Endothelial cell of umbilical vein (primary cell): Measurements from ENCODE around the gene LRRN4CL. TPM values are rescaled to one million over a fixed set of nuclear protein-coding genes. Genes with fewer than 3 reads are reported as not detected.
"Not testable (repeated sequence)": the region's sequence is repeated elsewhere in the genome, so short reads cannot be mapped to it uniquely, and the experiment has no call there.

Experiments used
- BruUV-seq: library from RNA; stranded (reverse); fragments of 400-500 nt; replicated peaks from 2 replicates; lab custom pipeline; 2021; lab: Mats Ljungman, UMichigan
- CTCF ChIA-PET: fragments of 300-600, 350-600 bp; sonication (Branson Sonifier 250); formaldehyde crosslinking; loops from one replicate; lab custom pipeline; 2021; ENCODE audit warnings: antibody characterized with exemption, inconsistent platforms; lab: Charles Lee
- POLR2A ChIA-PET: fragments of 300-600, 350-600 bp; sonication (Branson Sonifier 250); formaldehyde crosslinking; loops from one replicate; lab custom pipeline; 2021; ENCODE audit warnings: antibody characterized with exemption, inconsistent platforms; lab: Charles Lee
- DNase-seq: peaks from one replicate; pipeline ENCODE4 v3.0.0-alpha.2; 2011; ENCODE audit warnings: low read depth, low spot score
- FAIRE-seq: peaks from 2 replicates; lab custom pipeline; 2011; peaks lifted over from hg19 to GRCh38; lab: Jason Lieb, UNC
- H2AFZ ChIP-seq: 2 replicates; pipeline ENCODE4 v1.6.0; 2012; ENCODE audit warnings: low read depth, low read length, control low read depth, inconsistent platforms
- H3K27ac ChIP-seq: 2 replicates; pipeline ENCODE4 v1.5.1; 2011; ENCODE audit warnings: low read depth, mild to moderate bottlenecking, control low read depth, low read length, moderate library complexity; ENCODE audit not compliant: insufficient read depth
- H3K27me3 ChIP-seq, 2 experiments: 2 replicates each; pipeline versions ENCODE4 v1.6.0 to v1.6.1; 2011; ENCODE audit warnings: low read length in 2 of 2, mixed read lengths in 1 of 2; ENCODE audit not compliant: control insufficient read depth in 2 of 2, insufficient read depth in 2 of 2
- H3K36me3 ChIP-seq, 2 experiments: 2 replicates in 1 of 2; 3 replicates in 1 of 2; pipeline ENCODE4 v1.5.1; 2011; ENCODE audit warnings: low read length in 2 of 2, mild to moderate bottlenecking in 1 of 2, moderate library complexity in 1 of 2; ENCODE audit not compliant: control insufficient read depth in 2 of 2, insufficient read depth in 2 of 2; ENCODE audit errors: extremely low read depth in 1 of 2
- H3K4me1 ChIP-seq: 3 replicates; pipeline ENCODE4 v1.5.1; 2011; ENCODE audit warnings: mild to moderate bottlenecking, low read length; ENCODE audit not compliant: control insufficient read depth, insufficient read depth; ENCODE audit errors: extremely low read depth
- H3K4me2 ChIP-seq: 2 replicates; pipeline ENCODE4 v1.6.1; 2011; ENCODE audit warnings: low read length, control low read depth, mixed read lengths; ENCODE audit not compliant: insufficient read depth
- H3K4me3 ChIP-seq, 3 experiments: fragments of 200-600 bp in 1 of 3; sonication (generic), shearing (Covaris generic) in 1 of 3; replicated peaks in 1 of 3; 2 replicates each; pipeline ENCODE4 v1.5.1; 2011 to 2016; ENCODE audit warnings: control low read depth in 3 of 3, low read length in 3 of 3, mild to moderate bottlenecking in 2 of 3, inconsistent platforms in 1 of 3, low read depth in 1 of 3, moderate library complexity in 1 of 3; ENCODE audit not compliant: insufficient read depth in 1 of 3
- H3K79me2 ChIP-seq: 2 replicates; pipeline ENCODE4 v1.6.0; 2012; ENCODE audit warnings: low read length, inconsistent platforms; ENCODE audit not compliant: control insufficient read depth, insufficient read depth
- H3K9ac ChIP-seq: replicated peaks from 2 replicates; pipeline ENCODE3; 2011; ENCODE audit warnings: low read length, control low read depth; ENCODE audit not compliant: insufficient read depth; ENCODE audit errors: extremely low read depth
- H3K9me1 ChIP-seq: replicated peaks from 3 replicates; pipeline ENCODE4 v1.6.0; 2011; ENCODE audit warnings: mild to moderate bottlenecking, low read length; ENCODE audit not compliant: control insufficient read depth, insufficient read depth; ENCODE audit errors: extremely low read depth
- H3K9me3 ChIP-seq: replicated peaks from 2 replicates; pipeline ENCODE4 v1.5.1; 2012; ENCODE audit warnings: low read length, inconsistent platforms; ENCODE audit not compliant: control insufficient read depth, insufficient read depth
- H4K20me1 ChIP-seq: replicated peaks from 2 replicates; pipeline ENCODE3; 2011; ENCODE audit warnings: mild to moderate bottlenecking, low read length; ENCODE audit not compliant: control insufficient read depth, insufficient read depth; ENCODE audit errors: extremely low read depth
- CTCF ChIP-seq, 2 donors: IDR thresholded peaks; 1 replicate in 1 of 2; 2 replicates in 1 of 2; pipeline ENCODE4 v1.5.1; 2011; ENCODE audit warnings: low read length in 2 of 2, mild to moderate bottlenecking in 2 of 2, moderate library complexity in 2 of 2, control low read depth in 1 of 2, inconsistent platforms in 1 of 2, low read depth in 1 of 2; ENCODE audit not compliant: insufficient read depth in 1 of 2; ENCODE audit errors: extremely low read depth in 1 of 2
- EZH2 ChIP-seq: IDR thresholded peaks from 2 replicates; pipeline ENCODE4 v1.6.1; 2012; ENCODE audit warnings: borderline replicate concordance, low read depth, mild to moderate bottlenecking, moderate library complexity, low read length, inconsistent platforms; ENCODE audit not compliant: severe bottlenecking
- FOS ChIP-seq: IDR thresholded peaks from 2 replicates; pipeline ENCODE4 v1.6.1; 2011; ENCODE audit warnings: mild to moderate bottlenecking, low read length, moderate library complexity, borderline replicate concordance; ENCODE audit not compliant: insufficient read depth
- GATA2 ChIP-seq: IDR thresholded peaks from 2 replicates; pipeline ENCODE4 v1.7.0; 2011; ENCODE audit warnings: low read depth, mild to moderate bottlenecking, moderate library complexity, mixed read lengths, low read length; ENCODE audit not compliant: insufficient read length, insufficient read depth
- JUN ChIP-seq: IDR thresholded peaks from 2 replicates; pipeline ENCODE4 v1.6.1; 2011; ENCODE audit warnings: borderline replicate concordance, low read depth; ENCODE audit not compliant: insufficient read length, insufficient read depth
- MAX ChIP-seq: IDR thresholded peaks from 2 replicates; pipeline ENCODE4 v1.6.1; 2011; ENCODE audit not compliant: insufficient read depth, insufficient read length
- MYC ChIP-seq: IDR thresholded peaks from one replicate; pipeline ENCODE4 v1.6.1; 2011; ENCODE audit warnings: mild to moderate bottlenecking, low read depth, low read length
- POLR2A ChIP-seq: IDR thresholded peaks from 2 replicates; pipeline ENCODE4 v1.6.1; 2012; ENCODE audit warnings: low read depth, mild to moderate bottlenecking, control low read depth, low read length
- POLR2AphosphoS5 ChIP-seq: IDR thresholded peaks from 2 replicates; pipeline ENCODE4 v1.6.1; 2012; ENCODE audit warnings: low read depth, mild to moderate bottlenecking, control low read depth, low read length, moderate library complexity; ENCODE audit not compliant: insufficient read depth
- dilution Hi-C: fragments of 300-500 bp; cut with MboI; formaldehyde crosslinking; loops from one replicate; pipeline ENCODE4 v1.15.0; 2019; ENCODE audit warnings: low sequenced_read_pairs; ENCODE audit not compliant: extremely low pct_ligation_motif_present
- intact Hi-C: fragments of 100-400 bp; cut with micrococcal nuclease; formaldehyde crosslinking; loops from one replicate; pipeline ENCODE4 v1.10.0; 2022
- polyA plus RNA-seq, 4 experiments: library from polyadenylated mRNA; depleted of rRNA in 3 of 4; stranded (reverse) in 3 of 4; unstranded in 1 of 4; fragments of >200 nt; gene quantifications; 2 replicates each; pipeline versions ENCODE4 v1.2.1 to v1.2.3, GENCODE V29; 2011 to 2012; ENCODE audit warnings: missing spikeins in 1 of 4
- total RNA-seq: library from RNA; stranded (reverse); gene quantifications from 2 replicates; pipeline ENCODE4 v1.2.3, GENCODE V29; 2021

The LRRN4CL gene
- total and polyA plus RNA-seq, 2 donors (not counting 3 experiments of a cell fraction or from before 2014, with no cell fraction given) = 0.20 TPM; not detected in 1

- H3K36me3 ChIP-seq = no peaks in the 10 kb centered on the region
- FAIRE-seq (peak; percentile 76), DNase-seq (no peak)
- dilution Hi-C loops = no loop called here
- no TSS peak for BruUV-seq
- peaks cover 25% of the 10 kb centered on the region for H3K4me1 ChIP-seq
- ChIA-PET CTCF (interaction anchor here (0.9 to 2.5 kb wide), 6 partner anchors 9 to 162 kb away, joined by 3 to 14 read pairs (median 6); partner anchors contain the start of gene HNRNPUL2), POLR2A (interaction anchor here (1.5 kb wide), 1 partner anchor 40 kb away, joined by 19 read pairs; the partner anchor contains the start of genes C11orf98 and CSKMT)
- no peaks in the 10 kb centered on the region for H3K9me3 ChIP-seq
- no peaks in the 10 kb centered on the region for H3K27me3 ChIP-seq
- H3K4me3 ChIP-seq = peak overlapping the region; percentile 13 to 81 (median 41)
- H3K4me2 ChIP-seq = peak overlapping the region; percentile 81
- intact Hi-C loops = loop anchor here (5.0 kb wide), 2 partner anchors 38 to 53 kb away; partner anchors contain the start of genes C11orf98, CSKMT and INTS5
- H3K79me2 ChIP-seq = no peaks in the 10 kb centered on the region
- H4K20me1 ChIP-seq = no peaks in the 10 kb centered on the region
- H3K9me1 ChIP-seq = no peaks in the 10 kb centered on the region
- peak overlapping the region; percentile 65 for H3K9ac ChIP-seq
- H2AFZ ChIP-seq = peak overlapping the region; percentile 65
- TF ChIP-seq GATA2 = no peak
- no peak for TF ChIP-seq MYC
- TF ChIP-seq MAX = no peak
- TF ChIP-seq POLR2AphosphoS5 = no peak
- TF ChIP-seq FOS = no peak
- no peak for TF ChIP-seq POLR2A
- TF ChIP-seq CTCF (IDR thresholded peaks at IDR 0.05; ENCODE audit: extremely low read depth in 1 of 2, insufficient read depth in 1 of 2, low read depth in 1 of 2, low read length in 2 of 2) = peak in 1 of 2 donors; percentile 17
- no peak for TF ChIP-seq EZH2
- TF ChIP-seq JUN = no peak
- H3K27ac ChIP-seq = peak overlapping the region; percentile 37
These were observed 16.1 kb upstream of the LRRN4CL start for GRCh38 chr11:62705413-62705812.

GRCh38 chr11:62703921-62704320 lies 14.6 kb upstream of the LRRN4CL start:
- FAIRE-seq, H3K27ac ChIP-seq, intact Hi-C loops, H2AFZ ChIP-seq, POLR2A ChIA-PET, DNase-seq, H3K36me3 ChIP-seq, H3K4me2 ChIP-seq, H3K79me2 ChIP-seq, H3K27me3 ChIP-seq, H3K4me3 ChIP-seq, H4K20me1 ChIP-seq, dilution Hi-C loops, BruUV-seq, H3K9ac ChIP-seq, H3K9me3 ChIP-seq, H3K9me1 ChIP-seq: not testable (repeated sequence)
- peaks cover 17% of the 10 kb centered on the region for H3K4me1 ChIP-seq
- CTCF ChIA-PET = interaction anchor here (2.5 kb wide), 1 partner anchor 23 kb away, joined by 8 read pairs; no protein-coding TSS in a partner anchor
